ENCODE results near the gene PDIA2. TPM values are rescaled to one million over a fixed set of nuclear protein-coding genes. Genes with fewer than 3 reads are reported as not detected.

PDIA2 gene
- polyA plus RNA-seq, 1 experiment = not detected

DNA sequence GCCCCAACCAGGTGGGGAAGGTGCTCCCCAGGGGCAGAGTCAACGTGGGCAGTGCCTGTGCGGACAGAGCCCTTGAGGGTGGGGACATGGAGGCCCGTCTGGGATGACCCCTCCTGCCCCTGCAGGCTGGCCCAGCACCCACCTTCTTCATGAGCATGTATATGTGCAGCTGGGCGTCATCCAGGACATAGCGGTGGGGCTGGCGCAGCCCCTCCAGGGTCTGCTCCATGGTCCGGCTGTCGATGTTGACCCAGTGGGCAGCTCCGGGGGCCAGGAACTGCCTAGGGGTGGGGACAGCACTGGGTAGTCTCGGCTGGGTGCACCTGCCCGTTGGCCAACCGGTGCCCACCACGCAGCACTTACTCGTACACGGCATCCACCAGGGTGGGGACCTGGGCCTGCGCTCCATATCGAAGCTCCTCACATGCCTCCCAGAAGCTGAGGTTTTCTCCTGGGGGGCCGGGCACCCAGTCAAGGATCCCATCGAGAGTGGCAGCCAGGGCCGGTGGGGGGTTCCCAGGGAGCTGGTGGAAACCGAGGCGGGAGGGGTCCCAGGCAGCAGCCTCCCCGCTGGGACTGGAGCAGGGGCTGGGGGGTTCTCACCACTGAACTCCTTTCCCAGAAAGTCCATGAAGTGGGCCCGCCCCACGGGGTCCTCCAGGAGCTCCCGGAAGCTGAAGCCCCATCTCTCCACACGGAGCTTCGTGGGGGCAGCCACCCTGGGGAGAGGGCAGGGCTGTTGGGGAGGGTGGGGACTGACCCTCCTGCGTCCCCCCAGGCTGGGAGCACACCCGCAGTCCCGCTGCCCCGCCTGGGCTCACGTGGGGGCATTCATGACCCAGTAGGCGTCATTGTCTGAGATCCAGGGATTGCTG lies 12.3 kb upstream of the PDIA2 start:
- ChIA-PET CTCF (no interaction called here), POLR2A (no interaction called here)
- Histone ChIP-seq H3K36me3 (ENCODE audit: control insufficient read depth, insufficient read depth, low read length) (no peaks in the 10 kb centered on the region), H3K4me3 (ENCODE audit: low read depth, low read length) (no peak overlapping the region), H3K27me3 (ENCODE audit: control insufficient read depth, insufficient read depth, low read length) (peaks cover 5% of the 10 kb centered on the region; the same call in 1 of the 2 replicates)
- DNase-seq (ENCODE audit: low read depth) = no peak
- TF ChIP-seq, protein P1, sequence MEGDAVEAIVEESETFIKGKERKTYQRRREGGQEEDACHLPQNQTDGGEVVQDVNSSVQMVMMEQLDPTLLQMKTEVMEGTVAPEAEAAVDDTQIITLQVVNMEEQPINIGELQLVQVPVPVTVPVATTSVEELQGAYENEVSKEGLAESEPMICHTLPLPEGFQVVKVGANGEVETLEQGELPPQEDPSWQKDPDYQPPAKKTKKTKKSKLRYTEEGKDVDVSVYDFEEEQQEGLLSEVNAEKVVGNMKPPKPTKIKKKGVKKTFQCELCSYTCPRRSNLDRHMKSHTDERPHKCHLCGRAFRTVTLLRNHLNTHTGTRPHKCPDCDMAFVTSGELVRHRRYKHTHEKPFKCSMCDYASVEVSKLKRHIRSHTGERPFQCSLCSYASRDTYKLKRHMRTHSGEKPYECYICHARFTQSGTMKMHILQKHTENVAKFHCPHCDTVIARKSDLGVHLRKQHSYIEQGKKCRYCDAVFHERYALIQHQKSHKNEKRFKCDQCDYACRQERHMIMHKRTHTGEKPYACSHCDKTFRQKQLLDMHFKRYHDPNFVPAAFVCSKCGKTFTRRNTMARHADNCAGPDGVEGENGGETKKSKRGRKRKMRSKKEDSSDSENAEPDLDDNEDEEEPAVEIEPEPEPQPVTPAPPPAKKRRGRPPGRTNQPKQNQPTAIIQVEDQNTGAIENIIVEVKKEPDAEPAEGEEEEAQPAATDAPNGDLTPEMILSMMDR (IDR thresholded peaks at IDR 0.05; ENCODE audit: insufficient read depth, low read depth, low read length) = no peak

DNA sequence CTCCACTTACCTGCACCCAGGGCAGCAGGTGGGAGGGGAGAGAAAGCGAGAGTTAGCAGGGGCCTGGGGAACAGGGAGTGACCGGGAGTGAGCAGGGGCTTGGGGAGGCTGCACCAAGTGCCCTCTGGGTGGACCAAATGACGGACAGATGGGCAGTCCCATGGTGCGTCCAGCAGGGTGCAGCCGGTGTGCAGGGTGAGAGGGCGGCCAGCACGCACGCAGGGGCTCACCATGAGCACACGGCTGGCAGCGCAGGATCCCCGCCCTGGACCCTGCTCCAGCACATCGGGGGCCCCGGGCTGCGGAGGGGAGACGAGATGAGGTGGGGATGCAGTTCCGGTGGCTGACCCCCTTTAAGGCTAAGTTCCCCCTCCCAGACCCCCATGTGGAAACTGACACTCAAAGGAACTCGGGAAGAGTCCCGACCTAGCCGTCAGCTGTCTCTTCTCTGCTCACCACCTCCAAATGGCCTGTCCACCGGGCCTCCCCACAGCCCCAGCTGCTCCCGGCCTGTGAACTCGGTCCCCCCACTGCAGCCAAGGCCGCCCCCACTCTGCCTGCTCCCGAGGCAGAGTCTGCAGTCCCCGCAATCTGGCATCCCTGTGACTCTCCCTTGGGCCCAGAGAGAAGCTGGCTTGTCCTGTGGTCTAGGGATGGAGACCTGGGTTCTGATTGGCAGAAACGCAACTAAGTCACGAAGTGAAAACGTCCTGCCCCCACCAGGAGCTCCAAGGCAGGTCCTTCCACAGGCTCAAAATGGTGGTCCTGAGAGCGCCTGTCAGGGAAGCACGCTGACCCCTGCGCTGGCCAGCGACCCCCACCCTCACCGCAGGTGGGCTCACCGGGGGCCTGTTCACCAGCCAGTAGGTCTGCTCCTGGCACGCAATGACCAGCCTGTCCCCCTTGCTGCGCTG lies 10.1 kb upstream of the PDIA2 start:
- ChIA-PET CTCF (interaction anchor here (1.5 kb wide), 1 partner anchor 13 kb away, joined by 3 read pairs; no protein-coding TSS in a partner anchor), POLR2A (no interaction called here)
- DNase-seq (ENCODE audit: low read depth) = no peak
- Histone ChIP-seq H3K4me3 (ENCODE audit: low read depth, low read length) (no peak overlapping the region), H3K27me3 (ENCODE audit: control insufficient read depth, insufficient read depth, low read length) (peaks cover 5% of the 10 kb centered on the region; the same call in 1 of the 2 replicates), H3K36me3 (ENCODE audit: control insufficient read depth, insufficient read depth, low read length) (no peaks in the 10 kb centered on the region)
- TF ChIP-seq, protein P1 (IDR thresholded peaks at IDR 0.05; ENCODE audit: insufficient read depth, low read depth, low read length) = no peak

GRCh38 chr16:273547-274421 lies 9.2 kb upstream of the PDIA2 start:
- CTCF ChIA-PET = interaction anchor here (1.5 kb wide), 1 partner anchor 14 kb away, joined by 3 read pairs; no protein-coding TSS in a partner anchor
- TF ChIP-seq, protein P1 (IDR thresholded peaks at IDR 0.05; ENCODE audit: insufficient read depth, low read depth, low read length) = no peak
- POLR2A ChIA-PET = no interaction called here
- Histone ChIP-seq H3K27me3 (ENCODE audit: control insufficient read depth, insufficient read depth, low read length) (peaks cover 5% of the 10 kb centered on the region), H3K36me3 (ENCODE audit: control insufficient read depth, insufficient read depth, low read length) (no peaks in the 10 kb centered on the region), H3K4me3 (ENCODE audit: low read depth, low read length) (no peak overlapping the region)
- DNase-seq (ENCODE audit: low read depth) = no peak

DNA sequence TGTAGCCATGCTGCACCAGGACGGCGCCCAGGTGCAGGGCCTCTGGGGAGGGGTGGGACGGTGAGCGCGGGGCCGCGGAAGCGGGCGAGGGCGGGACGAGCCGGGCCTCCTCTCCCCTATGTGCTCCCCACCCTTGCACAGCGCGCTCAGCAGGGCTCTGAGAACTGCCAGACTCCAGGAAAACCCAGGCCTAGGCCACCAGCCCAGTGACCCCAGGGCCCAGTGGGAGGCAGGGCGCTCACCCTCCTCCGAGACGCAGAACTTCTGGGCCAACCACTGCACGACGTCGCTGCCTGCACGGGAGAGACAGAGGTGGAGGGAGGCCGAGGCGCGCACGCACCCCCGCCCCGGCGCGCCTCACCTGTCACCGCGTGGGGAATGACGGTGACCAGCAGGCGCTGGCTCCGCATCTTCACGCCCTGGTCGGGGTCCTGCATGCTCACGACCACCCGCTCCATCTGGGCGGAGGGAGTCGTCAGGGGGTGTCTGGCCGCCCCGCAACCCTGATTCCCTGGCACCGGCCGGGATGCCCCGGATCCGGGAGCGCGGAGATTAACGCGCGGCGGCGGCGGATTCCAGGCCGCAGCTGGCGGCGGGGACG lies 7.8 kb upstream of the PDIA2 start:
- TF ChIP-seq, protein P1 (IDR thresholded peaks at IDR 0.05; ENCODE audit: insufficient read depth, low read depth, low read length) = no peak
- peaks cover 5% of the 10 kb centered on the region for H3K27me3 ChIP-seq (ENCODE audit: control insufficient read depth, insufficient read depth, low read length)
- peak overlapping the region; percentile 42 for H3K4me3 ChIP-seq (ENCODE audit: low read depth, low read length)
- no peak for DNase-seq (ENCODE audit: low read depth)
- H3K36me3 ChIP-seq (ENCODE audit: control insufficient read depth, insufficient read depth, low read length) = no peaks in the 10 kb centered on the region
- ChIA-PET CTCF (no interaction called here), POLR2A (no interaction called here)
